K562 (cell line): Measurements from ENCODE around the gene IL17D. TPM values are rescaled to one million over a fixed set of nuclear protein-coding genes. Genes with fewer than 3 reads are reported as not detected.

Experiments
- ATAC-seq: fragments of 200-7000 bp; cut with Tn5 transposase; 3 replicates; pipeline ENCODE4 v1.9.1; 2020; ENCODE audit warnings: moderate library complexity
- BruUV-seq: library from RNA; stranded (reverse); fragments of 400-500 nt; replicated peaks from 2 replicates; lab custom pipeline; 2021; lab: Mats Ljungman, UMichigan
- CTCF ChIA-PET: fragments of 300-600 bp; formaldehyde crosslinking; extraction: SDS; loops from one replicate; lab custom pipeline; 2021; ENCODE audit warnings: low intra/inter-chr PET ratio; lab: Yijun Ruan, JAX
- POLR2A ChIA-PET: fragments of 300-600, 350-650 bp; sonication (Branson Sonifier 250); formaldehyde crosslinking; extraction: SDS; loops from one replicate; lab custom pipeline; 2021; ENCODE audit warnings: antibody characterized with exemption, inconsistent platforms; lab: Yijun Ruan, JAX
- DNase-seq, 4 experiments: peaks; one replicate each; pipeline versions ENCODE4 v3.0.0 to v3.0.0-alpha.2; 2011 to 2018; ENCODE audit warnings: low spot score in 3 of 4, mixed read lengths in 3 of 4; ENCODE audit errors: extremely low read depth in 1 of 4
- FAIRE-seq: peaks from 2 replicates; lab custom pipeline; 2011; peaks lifted over from hg19 to GRCh38; lab: Jason Lieb, UNC
- H2AFZ ChIP-seq: 2 replicates; pipeline ENCODE4 v1.6.0; 2011; ENCODE audit warnings: low read depth, low read length, control low read depth, inconsistent platforms
- H3K27ac ChIP-seq: fragments of 200-600 bp; 3 replicates; pipeline ENCODE4 v1.8.0; 2011; ENCODE audit warnings: low read depth, mild to moderate bottlenecking, control low read depth, inconsistent platforms, low read length, moderate library complexity, mixed read lengths; ENCODE audit errors: extremely low read depth
- H3K27me3 ChIP-seq, 2 experiments: fragments of 300-600 bp in 1 of 2; 2 replicates in 1 of 2; 3 replicates in 1 of 2; pipeline versions ENCODE4 v1.6.0 to v1.8.0; 2011; ENCODE audit warnings: inconsistent platforms in 2 of 2, low read length in 2 of 2, mild to moderate bottlenecking in 1 of 2, mixed read lengths in 1 of 2, moderate library complexity in 1 of 2; ENCODE audit not compliant: control insufficient read depth in 2 of 2, insufficient read depth in 2 of 2
- H3K36me3 ChIP-seq: fragments of 300-600 bp; 3 replicates; pipeline ENCODE4 v1.8.0; 2011; ENCODE audit warnings: mild to moderate bottlenecking, low read length, inconsistent platforms; ENCODE audit not compliant: control insufficient read depth, insufficient read depth
- H3K4me1 ChIP-seq, 2 experiments: fragments of 200-600 bp in 1 of 2; replicated peaks in 1 of 2; 2 replicates in 1 of 2; 3 replicates in 1 of 2; pipeline versions ENCODE4 v1.5.1 to v1.8.0; 2011; ENCODE audit warnings: inconsistent platforms in 2 of 2, low read length in 2 of 2, mild to moderate bottlenecking in 1 of 2, mixed read lengths in 1 of 2, moderate library complexity in 1 of 2; ENCODE audit not compliant: control insufficient read depth in 2 of 2, insufficient read depth in 2 of 2
- H3K4me2 ChIP-seq: 2 replicates; pipeline ENCODE4 v1.6.1; 2011; ENCODE audit warnings: low read length, control low read depth, inconsistent platforms, mixed read lengths; ENCODE audit not compliant: insufficient read depth
- H3K4me3 ChIP-seq: fragments of 200-600 bp; sonication (generic), shearing (Covaris generic); 2 replicates; pipeline ENCODE4 v1.5.1; 2016; ENCODE audit warnings: control low read depth, inconsistent platforms
- H3K79me2 ChIP-seq: fragments of 200-600 bp; 3 replicates; pipeline ENCODE4 v1.8.0; 2011; ENCODE audit warnings: low read length, inconsistent platforms; ENCODE audit not compliant: control insufficient read depth, insufficient read depth
- H3K9ac ChIP-seq, 2 experiments: 2 replicates each; pipeline versions ENCODE4 v1.6.0 to v1.6.1; 2011; ENCODE audit warnings: low read depth in 2 of 2, low read length in 2 of 2, control low read depth in 1 of 2, inconsistent platforms in 1 of 2, mild to moderate bottlenecking in 1 of 2, mixed read lengths in 1 of 2; ENCODE audit not compliant: insufficient read depth in 1 of 2
- H3K9me1 ChIP-seq: one replicate; pipeline ENCODE4 v1.6.0; 2011; ENCODE audit warnings: inconsistent platforms, mild to moderate bottlenecking, low read length, moderate library complexity; ENCODE audit not compliant: control insufficient read depth, insufficient read depth
- H3K9me3 ChIP-seq: replicated peaks from 2 replicates; pipeline ENCODE4 v1.5.1; 2011; ENCODE audit warnings: low read depth, low read length, inconsistent platforms; ENCODE audit not compliant: control insufficient read depth, insufficient read depth
- H4K20me1 ChIP-seq: replicated peaks from 2 replicates; pipeline ENCODE4 v1.6.1; 2011; ENCODE audit warnings: low read length, inconsistent platforms, mixed read lengths; ENCODE audit not compliant: control insufficient read depth, insufficient read depth
- ARNT ChIP-seq, 2 experiments: fragments of 450-650 bp; IDR thresholded peaks; 2 replicates each; pipeline ENCODE4 v1.6.1; 2016; ENCODE audit warnings: mild to moderate bottlenecking in 1 of 2
- FOXP1 ChIP-seq: sonication (generic); formaldehyde crosslinking; IDR thresholded peaks from 2 replicates; pipeline ENCODE4 v1.8.0; 2022; ENCODE audit warnings: mild to moderate bottlenecking, missing genetic modification reagents
- GABPB1 ChIP-seq: sonication (generic); formaldehyde crosslinking; IDR thresholded peaks from 2 replicates; pipeline ENCODE4 v1.8.0; 2022; ENCODE audit warnings: mild to moderate bottlenecking, missing genetic modification reagents
- HSF4 ChIP-seq: fragments of 250-450 bp; sonication (Bioruptor Pico); IDR thresholded peaks from 2 replicates; pipeline ENCODE4 v2.1.2; 2022; ENCODE audit warnings: mild to moderate bottlenecking, moderate library complexity, borderline replicate concordance
- NCOA4 ChIP-seq: fragments of 450-650 bp; IDR thresholded peaks from 2 replicates; pipeline ENCODE4 v1.6.1; 2018; ENCODE audit warnings: mild to moderate bottlenecking; ENCODE audit not compliant: partially characterized antibody
- PRPF4 ChIP-seq: fragments of 200-400 bp; formaldehyde crosslinking; IDR thresholded peaks from one replicate; pipeline ENCODE4 v1.6.1; 2017; ENCODE audit warnings: low read length, low read depth, mild to moderate bottlenecking; ENCODE audit not compliant: insufficient read depth, poor library complexity, severe bottlenecking
- STAT5A ChIP-seq: IDR thresholded peaks from 2 replicates; pipeline ENCODE4 v1.6.1; 2012; ENCODE audit warnings: low read length, inconsistent platforms, borderline replicate concordance
- ZNF707 ChIP-seq: fragments of 250-450 bp; sonication (Bioruptor Pico); conservative IDR thresholded peaks from 2 replicates; pipeline ENCODE4 v1.8.0; 2022; ENCODE audit warnings: inconsistent platforms, mild to moderate bottlenecking, moderate library complexity
- ZNF75A ChIP-seq: fragments of 450-650 bp; formaldehyde crosslinking; IDR thresholded peaks from 2 replicates; pipeline ENCODE4 v1.4.0; 2020; ENCODE audit warnings: mild to moderate bottlenecking
- ZNF766 ChIP-seq: fragments of 200-800 bp; sonication (Bioruptor generic); conservative IDR thresholded peaks from 2 replicates; pipeline ENCODE4 v1.6.1; 2016; ENCODE audit warnings: missing genetic modification characterization, missing compliant biosample characterization
- ZNF785 ChIP-seq: fragments of 250-450 bp; sonication (Bioruptor Pico); IDR thresholded peaks from 2 replicates; pipeline ENCODE4 v1.4.0; 2020; ENCODE audit warnings: mild to moderate bottlenecking
- WGBS: fragments of 100-300 bp; shearing (Covaris generic); methylation state at CpG from one replicate; pipeline ENCODE4 v1.1.6; 2016; ENCODE audit warnings: low coverage, mixed read lengths; ENCODE audit not compliant: insufficient coverage; ENCODE audit errors: missing lambda C conversion rate; 5-methylcytosine and 5-hydroxymethylcytosine counted together
- in situ Hi-C: fragments of 300-500 bp; cut with MboI; formaldehyde crosslinking; loops from 4 replicates; pipeline ENCODE4 v1.15.0; 2018; ENCODE audit warnings: inconsistent platforms, mixed read lengths
- intact Hi-C: fragments of 100-400 bp; cut with micrococcal nuclease; formaldehyde crosslinking; loops from 2 replicates; pipeline ENCODE4 v1.14.2; 2022
- polyA plus RNA-seq, 8 experiments: library from polyadenylated mRNA; depleted of rRNA in 4 of 8; stranded (reverse) in 5 of 8; unstranded in 3 of 8; fragments of >200 nt; fragmentation: Nextera tagmentation in 2 of 8; fragmentation: Illumina TruSeq in 1 of 8; extraction: Ambion mirVana in 2 of 8; extraction: Trizol in 1 of 8; gene quantifications; 2 replicates each; pipeline versions ENCODE4 v1.2.1 to v1.2.3, GENCODE V29; 2011 to 2014; ENCODE audit warnings: inconsistent platforms in 1 of 8, missing spikeins in 1 of 8
- total RNA-seq, 7 experiments: library from RNA; depleted of rRNA in 6 of 7; stranded (reverse); fragments of >200 nt in 6 of 7; fragmentation: Illumina TruSeq in 2 of 7; extraction: Trizol in 2 of 7; gene quantifications; 2 replicates each; pipeline versions ENCODE4 v1.2.1 to v1.2.3, GENCODE V29; 2011 to 2021; ENCODE audit warnings: low replicate concordance in 1 of 7
- TF ChIP-seq, protein P1 (sequence below), 2 experiments: fragments of 450-650 bp in 1 of 2; sonication (generic) in 1 of 2; formaldehyde crosslinking; conservative IDR thresholded peaks; 2 replicates each; pipeline versions ENCODE4 v1.4.0 to v1.8.1; 2020 to 2022; ENCODE audit warnings: mild to moderate bottlenecking in 1 of 2, missing genetic modification reagents in 1 of 2
- TF ChIP-seq, protein P2 (sequence below): fragments of 450-650 bp; IDR thresholded peaks from 2 replicates; pipeline ENCODE4 v1.7.1; 2018; ENCODE audit warnings: mild to moderate bottlenecking, low read depth; ENCODE audit not compliant: partially characterized antibody
- TF ChIP-seq, protein P3 (sequence below): fragments of 250-450 bp; sonication (Bioruptor Pico); IDR thresholded peaks from 2 replicates; pipeline ENCODE4 v1.8.0; 2022; ENCODE audit warnings: moderate library complexity, mild to moderate bottlenecking, inconsistent platforms
- TF ChIP-seq, protein P4 (sequence below): fragments of 450-650 bp; IDR thresholded peaks from one replicate; pipeline ENCODE4 v1.6.1; 2018; ENCODE audit warnings: mild to moderate bottlenecking, moderate library complexity; ENCODE audit not compliant: partially characterized antibody

The IL17D gene
- total and polyA plus RNA-seq, 9 of the 15 experiments (the other 6 are each of a cell fraction or from before 2014, with no cell fraction given) = 0.04 to 0.55 (median 0.13) TPM; not detected in 4

DNA sequence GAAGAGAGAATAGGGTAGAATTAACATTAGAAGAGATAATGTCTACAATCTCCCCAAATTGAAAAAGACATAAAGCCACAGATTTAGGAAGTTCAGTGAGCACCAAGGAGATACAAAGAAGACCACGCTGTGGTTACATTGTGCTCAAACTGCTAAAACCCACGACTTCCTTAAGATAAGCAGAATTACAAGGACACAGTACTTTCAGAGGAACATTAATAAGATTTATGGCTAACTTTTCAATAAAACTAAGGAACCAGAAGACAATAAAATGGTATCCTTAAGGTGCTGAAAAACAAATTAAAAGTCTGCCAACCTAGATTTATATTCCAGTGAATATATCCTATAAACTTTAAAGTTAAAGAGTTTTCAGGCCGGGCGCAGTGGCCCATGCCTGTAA lies 7.4 kb upstream of the IL17D start:
- Histone ChIP-seq H3K79me2 (no peaks in the 10 kb centered on the region), H3K4me1 (no peaks in the 10 kb centered on the region; a peak in 1 of 5 replicates), H3K36me3 (no peaks in the 10 kb centered on the region), H3K9ac (no peak overlapping the region), H3K4me2 (no peak overlapping the region), H3K4me3 (no peak overlapping the region), H3K9me3 (no peaks in the 10 kb centered on the region), H3K9me1 (no peaks in the 10 kb centered on the region), H3K27ac (no peak overlapping the region), H4K20me1 (no peaks in the 10 kb centered on the region), H3K27me3 (peaks cover 4 to 7% of the 10 kb centered on the region in 2 experiments; a peak in 4 of 5 replicates), H2AFZ (no peak overlapping the region)
- whole genome bisulfite sequencing = 0% methylated on average over 4 of the region's 4 CpGs
- ChIA-PET CTCF (no interaction called here), POLR2A (no interaction called here)
- DNase-seq (no peak), ATAC-seq (no peak), FAIRE-seq (no peak)
- BruUV-seq = no TSS peak
- TF ChIP-seq ARNT (IDR thresholded peaks at IDR 0.05) = no peak
- TF ChIP-seq FOXP1 = no peak
- no peak for TF ChIP-seq GABPB1 (CRISPR knock-in tag)
- no peak for TF ChIP-seq ZNF766
- TF ChIP-seq, protein P1, sequence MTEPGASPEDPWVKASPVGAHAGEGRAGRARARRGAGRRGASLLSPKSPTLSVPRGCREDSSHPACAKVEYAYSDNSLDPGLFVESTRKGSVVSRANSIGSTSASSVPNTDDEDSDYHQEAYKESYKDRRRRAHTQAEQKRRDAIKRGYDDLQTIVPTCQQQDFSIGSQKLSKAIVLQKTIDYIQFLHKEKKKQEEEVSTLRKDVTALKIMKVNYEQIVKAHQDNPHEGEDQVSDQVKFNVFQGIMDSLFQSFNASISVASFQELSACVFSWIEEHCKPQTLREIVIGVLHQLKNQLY (CRISPR knock-in tag; conservative IDR thresholded peaks at IDR 0.05) = no peak
- TF ChIP-seq, protein P2, sequence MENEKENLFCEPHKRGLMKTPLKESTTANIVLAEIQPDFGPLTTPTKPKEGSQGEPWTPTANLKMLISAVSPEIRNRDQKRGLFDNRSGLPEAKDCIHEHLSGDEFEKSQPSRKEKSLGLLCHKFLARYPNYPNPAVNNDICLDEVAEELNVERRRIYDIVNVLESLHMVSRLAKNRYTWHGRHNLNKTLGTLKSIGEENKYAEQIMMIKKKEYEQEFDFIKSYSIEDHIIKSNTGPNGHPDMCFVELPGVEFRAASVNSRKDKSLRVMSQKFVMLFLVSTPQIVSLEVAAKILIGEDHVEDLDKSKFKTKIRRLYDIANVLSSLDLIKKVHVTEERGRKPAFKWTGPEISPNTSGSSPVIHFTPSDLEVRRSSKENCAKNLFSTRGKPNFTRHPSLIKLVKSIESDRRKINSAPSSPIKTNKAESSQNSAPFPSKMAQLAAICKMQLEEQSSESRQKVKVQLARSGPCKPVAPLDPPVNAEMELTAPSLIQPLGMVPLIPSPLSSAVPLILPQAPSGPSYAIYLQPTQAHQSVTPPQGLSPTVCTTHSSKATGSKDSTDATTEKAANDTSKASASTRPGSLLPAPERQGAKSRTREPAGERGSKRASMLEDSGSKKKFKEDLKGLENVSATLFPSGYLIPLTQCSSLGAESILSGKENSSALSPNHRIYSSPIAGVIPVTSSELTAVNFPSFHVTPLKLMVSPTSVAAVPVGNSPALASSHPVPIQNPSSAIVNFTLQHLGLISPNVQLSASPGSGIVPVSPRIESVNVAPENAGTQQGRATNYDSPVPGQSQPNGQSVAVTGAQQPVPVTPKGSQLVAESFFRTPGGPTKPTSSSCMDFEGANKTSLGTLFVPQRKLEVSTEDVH = no peak
- TF ChIP-seq HSF4 = no peak
- TF ChIP-seq, protein P3, sequence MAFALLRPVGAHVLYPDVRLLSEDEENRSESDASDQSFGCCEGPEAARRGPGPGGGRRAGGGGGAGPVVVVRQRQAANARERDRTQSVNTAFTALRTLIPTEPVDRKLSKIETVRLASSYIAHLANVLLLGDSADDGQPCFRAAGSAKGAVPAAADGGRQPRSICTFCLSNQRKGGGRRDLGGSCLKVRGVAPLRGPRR = no peak
- TF ChIP-seq NCOA4 = no peak
- TF ChIP-seq ZNF785 (CRISPR knock-in tag) = no peak
- no peak for TF ChIP-seq STAT5A
- TF ChIP-seq ZNF75A (CRISPR knock-in tag) = no peak
- TF ChIP-seq, protein P4, sequence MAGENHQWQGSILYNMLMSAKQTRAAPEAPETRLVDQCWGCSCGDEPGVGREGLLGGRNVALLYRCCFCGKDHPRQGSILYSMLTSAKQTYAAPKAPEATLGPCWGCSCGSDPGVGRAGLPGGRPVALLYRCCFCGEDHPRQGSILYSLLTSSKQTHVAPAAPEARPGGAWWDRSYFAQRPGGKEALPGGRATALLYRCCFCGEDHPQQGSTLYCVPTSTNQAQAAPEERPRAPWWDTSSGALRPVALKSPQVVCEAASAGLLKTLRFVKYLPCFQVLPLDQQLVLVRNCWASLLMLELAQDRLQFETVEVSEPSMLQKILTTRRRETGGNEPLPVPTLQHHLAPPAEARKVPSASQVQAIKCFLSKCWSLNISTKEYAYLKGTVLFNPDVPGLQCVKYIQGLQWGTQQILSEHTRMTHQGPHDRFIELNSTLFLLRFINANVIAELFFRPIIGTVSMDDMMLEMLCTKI = no peak
- no peak for TF ChIP-seq ZNF707 (CRISPR knock-in tag)
- no peak for TF ChIP-seq PRPF4
- in situ Hi-C loops = no loop called here
- intact Hi-C loops = no loop called here
